Transverse colon (tissue), 3 donors: ENCODE results near the gene JAG1.

Experiments used
- CTCF ChIP-seq, 5 experiments: fragments of 200-600 bp in 3 of 5; fragments of 450-650 bp in 2 of 5; sonication (generic) in 3 of 5; IDR thresholded peaks; 1 replicate in 2 of 5; 2 replicates in 3 of 5; pipeline ENCODE4 v1.5.1; 2016 to 2017; ENCODE audit warnings: antibody characterized with exemption in 5 of 5, inconsistent platforms in 3 of 5, mild to moderate bottlenecking in 2 of 5, moderate library complexity in 1 of 5
- EP300 ChIP-seq: sonication (generic); formaldehyde crosslinking; IDR thresholded peaks from one replicate; pipeline ENCODE4 v1.6.1; 2017; ENCODE audit warnings: antibody characterized with exemption, low read depth
- POLR2A ChIP-seq: fragments of 450-650 bp; IDR thresholded peaks from one replicate; pipeline ENCODE4 v1.6.1; 2016; ENCODE audit warnings: antibody characterized with exemption, mild to moderate bottlenecking, moderate library complexity

GRCh38 chr20:10649080-10649796 lies 24.6 kb downstream of the JAG1 start:
- TF ChIP-seq CTCF (IDR thresholded peaks at IDR 0.05) (no peak), POLR2A (no peak), EP300 (no peak)
